Endothelial cell of umbilical vein (primary cell): ENCODE measurements around the gene GBX2. TPM values are rescaled to one million over a fixed set of nuclear protein-coding genes. Genes with fewer than 3 reads are reported as not detected.

Experiments
- BruUV-seq: library from RNA; stranded (reverse); fragments of 400-500 nt; replicated peaks from 2 replicates; lab custom pipeline; 2021; lab: Mats Ljungman, UMichigan
- CTCF ChIA-PET: fragments of 300-600, 350-600 bp; sonication (Branson Sonifier 250); formaldehyde crosslinking; loops from one replicate; lab custom pipeline; 2021; ENCODE audit warnings: antibody characterized with exemption, inconsistent platforms; lab: Charles Lee
- POLR2A ChIA-PET: fragments of 300-600, 350-600 bp; sonication (Branson Sonifier 250); formaldehyde crosslinking; loops from one replicate; lab custom pipeline; 2021; ENCODE audit warnings: antibody characterized with exemption, inconsistent platforms; lab: Charles Lee
- DNase-seq: peaks from one replicate; pipeline ENCODE4 v3.0.0-alpha.2; 2011; ENCODE audit warnings: low read depth, low spot score
- FAIRE-seq: peaks from 2 replicates; lab custom pipeline; 2011; peaks lifted over from hg19 to GRCh38; lab: Jason Lieb, UNC
- H2AFZ ChIP-seq: 2 replicates; pipeline ENCODE4 v1.6.0; 2012; ENCODE audit warnings: low read depth, low read length, control low read depth, inconsistent platforms
- H3K27ac ChIP-seq: 2 replicates; pipeline ENCODE4 v1.5.1; 2011; ENCODE audit warnings: low read depth, mild to moderate bottlenecking, control low read depth, low read length, moderate library complexity; ENCODE audit not compliant: insufficient read depth
- H3K27me3 ChIP-seq, 2 experiments: 2 replicates each; pipeline versions ENCODE4 v1.6.0 to v1.6.1; 2011; ENCODE audit warnings: low read length in 2 of 2, mixed read lengths in 1 of 2; ENCODE audit not compliant: control insufficient read depth in 2 of 2, insufficient read depth in 2 of 2
- H3K36me3 ChIP-seq, 2 experiments: 2 replicates in 1 of 2; 3 replicates in 1 of 2; pipeline ENCODE4 v1.5.1; 2011; ENCODE audit warnings: low read length in 2 of 2, mild to moderate bottlenecking in 1 of 2, moderate library complexity in 1 of 2; ENCODE audit not compliant: control insufficient read depth in 2 of 2, insufficient read depth in 2 of 2; ENCODE audit errors: extremely low read depth in 1 of 2
- H3K4me1 ChIP-seq: 3 replicates; pipeline ENCODE4 v1.5.1; 2011; ENCODE audit warnings: mild to moderate bottlenecking, low read length; ENCODE audit not compliant: control insufficient read depth, insufficient read depth; ENCODE audit errors: extremely low read depth
- H3K4me2 ChIP-seq: 2 replicates; pipeline ENCODE4 v1.6.1; 2011; ENCODE audit warnings: low read length, control low read depth, mixed read lengths; ENCODE audit not compliant: insufficient read depth
- H3K4me3 ChIP-seq, 3 experiments: fragments of 200-600 bp in 1 of 3; sonication (generic), shearing (Covaris generic) in 1 of 3; replicated peaks in 1 of 3; 2 replicates each; pipeline ENCODE4 v1.5.1; 2011 to 2016; ENCODE audit warnings: control low read depth in 3 of 3, low read length in 3 of 3, mild to moderate bottlenecking in 2 of 3, inconsistent platforms in 1 of 3, low read depth in 1 of 3, moderate library complexity in 1 of 3; ENCODE audit not compliant: insufficient read depth in 1 of 3
- H3K79me2 ChIP-seq: 2 replicates; pipeline ENCODE4 v1.6.0; 2012; ENCODE audit warnings: low read length, inconsistent platforms; ENCODE audit not compliant: control insufficient read depth, insufficient read depth
- H3K9ac ChIP-seq: replicated peaks from 2 replicates; pipeline ENCODE3; 2011; ENCODE audit warnings: low read length, control low read depth; ENCODE audit not compliant: insufficient read depth; ENCODE audit errors: extremely low read depth
- H3K9me1 ChIP-seq: replicated peaks from 3 replicates; pipeline ENCODE4 v1.6.0; 2011; ENCODE audit warnings: mild to moderate bottlenecking, low read length; ENCODE audit not compliant: control insufficient read depth, insufficient read depth; ENCODE audit errors: extremely low read depth
- H3K9me3 ChIP-seq: replicated peaks from 2 replicates; pipeline ENCODE4 v1.5.1; 2012; ENCODE audit warnings: low read length, inconsistent platforms; ENCODE audit not compliant: control insufficient read depth, insufficient read depth
- H4K20me1 ChIP-seq: replicated peaks from 2 replicates; pipeline ENCODE3; 2011; ENCODE audit warnings: mild to moderate bottlenecking, low read length; ENCODE audit not compliant: control insufficient read depth, insufficient read depth; ENCODE audit errors: extremely low read depth
- CTCF ChIP-seq, 2 donors: IDR thresholded peaks; 1 replicate in 1 of 2; 2 replicates in 1 of 2; pipeline ENCODE4 v1.5.1; 2011; ENCODE audit warnings: low read length in 2 of 2, mild to moderate bottlenecking in 2 of 2, moderate library complexity in 2 of 2, control low read depth in 1 of 2, inconsistent platforms in 1 of 2, low read depth in 1 of 2; ENCODE audit not compliant: insufficient read depth in 1 of 2; ENCODE audit errors: extremely low read depth in 1 of 2
- EZH2 ChIP-seq: IDR thresholded peaks from 2 replicates; pipeline ENCODE4 v1.6.1; 2012; ENCODE audit warnings: borderline replicate concordance, low read depth, mild to moderate bottlenecking, moderate library complexity, low read length, inconsistent platforms; ENCODE audit not compliant: severe bottlenecking
- FOS ChIP-seq: IDR thresholded peaks from 2 replicates; pipeline ENCODE4 v1.6.1; 2011; ENCODE audit warnings: mild to moderate bottlenecking, low read length, moderate library complexity, borderline replicate concordance; ENCODE audit not compliant: insufficient read depth
- GATA2 ChIP-seq: IDR thresholded peaks from 2 replicates; pipeline ENCODE4 v1.7.0; 2011; ENCODE audit warnings: low read depth, mild to moderate bottlenecking, moderate library complexity, mixed read lengths, low read length; ENCODE audit not compliant: insufficient read length, insufficient read depth
- JUN ChIP-seq: IDR thresholded peaks from 2 replicates; pipeline ENCODE4 v1.6.1; 2011; ENCODE audit warnings: borderline replicate concordance, low read depth; ENCODE audit not compliant: insufficient read length, insufficient read depth
- MAX ChIP-seq: IDR thresholded peaks from 2 replicates; pipeline ENCODE4 v1.6.1; 2011; ENCODE audit not compliant: insufficient read depth, insufficient read length
- MYC ChIP-seq: IDR thresholded peaks from one replicate; pipeline ENCODE4 v1.6.1; 2011; ENCODE audit warnings: mild to moderate bottlenecking, low read depth, low read length
- POLR2A ChIP-seq: IDR thresholded peaks from 2 replicates; pipeline ENCODE4 v1.6.1; 2012; ENCODE audit warnings: low read depth, mild to moderate bottlenecking, control low read depth, low read length
- POLR2AphosphoS5 ChIP-seq: IDR thresholded peaks from 2 replicates; pipeline ENCODE4 v1.6.1; 2012; ENCODE audit warnings: low read depth, mild to moderate bottlenecking, control low read depth, low read length, moderate library complexity; ENCODE audit not compliant: insufficient read depth
- dilution Hi-C: fragments of 300-500 bp; cut with MboI; formaldehyde crosslinking; loops from one replicate; pipeline ENCODE4 v1.15.0; 2019; ENCODE audit warnings: low sequenced_read_pairs; ENCODE audit not compliant: extremely low pct_ligation_motif_present
- intact Hi-C: fragments of 100-400 bp; cut with micrococcal nuclease; formaldehyde crosslinking; loops from one replicate; pipeline ENCODE4 v1.10.0; 2022
- polyA plus RNA-seq, 4 experiments: library from polyadenylated mRNA; depleted of rRNA in 3 of 4; stranded (reverse) in 3 of 4; unstranded in 1 of 4; fragments of >200 nt; gene quantifications; 2 replicates each; pipeline versions ENCODE4 v1.2.1 to v1.2.3, GENCODE V29; 2011 to 2012; ENCODE audit warnings: missing spikeins in 1 of 4
- total RNA-seq: library from RNA; stranded (reverse); gene quantifications from 2 replicates; pipeline ENCODE4 v1.2.3, GENCODE V29; 2021

The GBX2 gene
- total and polyA plus RNA-seq, 2 donors (not counting 3 experiments of a cell fraction or from before 2014, with no cell fraction given), result 3.0 to 3.6 TPM

DNA sequence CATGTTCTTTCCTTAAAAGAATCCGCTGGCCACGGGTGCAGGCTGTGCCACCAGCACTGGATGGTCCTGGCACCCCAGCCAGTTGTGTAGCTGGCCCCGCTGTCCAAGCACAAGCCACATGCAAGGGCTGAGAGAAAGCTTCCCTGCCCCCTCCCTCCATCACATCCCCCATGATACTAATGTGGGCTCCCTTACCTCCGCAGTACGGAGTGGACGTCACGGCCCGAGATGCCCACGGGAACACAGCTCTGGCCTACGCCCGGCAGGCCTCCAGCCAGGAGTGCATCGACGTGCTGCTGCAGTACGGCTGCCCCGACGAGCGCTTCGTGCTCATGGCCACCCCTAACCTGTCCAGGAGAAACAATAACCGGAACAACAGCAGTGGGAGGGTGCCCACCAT is 44.5 kb downstream of the GBX2 start:
- no peak for TF ChIP-seq GATA2
- TF ChIP-seq POLR2A, result no peak
- no peak for TF ChIP-seq EZH2
- TF ChIP-seq MAX, result no peak
- no peak for TF ChIP-seq JUN
- no peak for TF ChIP-seq FOS
- TF ChIP-seq POLR2AphosphoS5, result no peak
- TF ChIP-seq CTCF (IDR thresholded peaks at IDR 0.05; ENCODE audit: extremely low read depth in 1 of 2, insufficient read depth in 1 of 2, low read depth in 1 of 2, low read length in 2 of 2), result no peak
- TF ChIP-seq MYC, result no peak
- Histone ChIP-seq H3K79me2 (no peaks in the 10 kb centered on the region), H3K27me3 (no peaks in the 10 kb centered on the region), H3K27ac (no peak overlapping the region), H3K4me3 (no peak overlapping the region), H4K20me1 (no peaks in the 10 kb centered on the region), H3K4me1 (no peaks in the 10 kb centered on the region), H3K9me1 (no peaks in the 10 kb centered on the region), H3K4me2 (no peak overlapping the region), H2AFZ (no peak overlapping the region), H3K9me3 (no peaks in the 10 kb centered on the region), H3K36me3 (no peaks in the 10 kb centered on the region), H3K9ac (no peak overlapping the region)
- BruUV-seq, result no TSS peak
- CTCF ChIA-PET, result interaction anchor here (0.5 kb wide), 1 partner anchor 567 kb away, joined by 3 read pairs; no protein-coding TSS in a partner anchor
- dilution Hi-C loops (no loop called here), intact Hi-C loops (no loop called here)
- POLR2A ChIA-PET, result no interaction called here
- FAIRE-seq (no peak), DNase-seq (no peak)
